HG03196 (cell line): ENCODE measurements around the gene OBP2A.
"Not testable (repeated sequence)": the region's sequence is repeated elsewhere in the genome, so short reads cannot be mapped to it uniquely, and the experiment has no call there.

ENCODE experiments used
- ATAC-seq: cut with Tn5 transposase; IDR thresholded peaks from one replicate; pipeline ENCODE4 v1.9.1; 2021; ENCODE audit not compliant: unreplicated experiment

OBP2A gene, protein sequence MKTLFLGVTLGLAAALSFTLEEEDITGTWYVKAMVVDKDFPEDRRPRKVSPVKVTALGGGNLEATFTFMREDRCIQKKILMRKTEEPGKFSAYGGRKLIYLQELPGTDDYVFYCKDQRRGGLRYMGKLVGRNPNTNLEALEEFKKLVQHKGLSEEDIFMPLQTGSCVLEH

GRCh38 chr9:135545646-135546176, at the start of gene OBP2A:
TSS of gene OBP2A (plus strand) at chr9:135546126. CDS start at chr9:135546181, 55 bp downstream.
- ATAC-seq, result not testable (repeated sequence)

DNA sequence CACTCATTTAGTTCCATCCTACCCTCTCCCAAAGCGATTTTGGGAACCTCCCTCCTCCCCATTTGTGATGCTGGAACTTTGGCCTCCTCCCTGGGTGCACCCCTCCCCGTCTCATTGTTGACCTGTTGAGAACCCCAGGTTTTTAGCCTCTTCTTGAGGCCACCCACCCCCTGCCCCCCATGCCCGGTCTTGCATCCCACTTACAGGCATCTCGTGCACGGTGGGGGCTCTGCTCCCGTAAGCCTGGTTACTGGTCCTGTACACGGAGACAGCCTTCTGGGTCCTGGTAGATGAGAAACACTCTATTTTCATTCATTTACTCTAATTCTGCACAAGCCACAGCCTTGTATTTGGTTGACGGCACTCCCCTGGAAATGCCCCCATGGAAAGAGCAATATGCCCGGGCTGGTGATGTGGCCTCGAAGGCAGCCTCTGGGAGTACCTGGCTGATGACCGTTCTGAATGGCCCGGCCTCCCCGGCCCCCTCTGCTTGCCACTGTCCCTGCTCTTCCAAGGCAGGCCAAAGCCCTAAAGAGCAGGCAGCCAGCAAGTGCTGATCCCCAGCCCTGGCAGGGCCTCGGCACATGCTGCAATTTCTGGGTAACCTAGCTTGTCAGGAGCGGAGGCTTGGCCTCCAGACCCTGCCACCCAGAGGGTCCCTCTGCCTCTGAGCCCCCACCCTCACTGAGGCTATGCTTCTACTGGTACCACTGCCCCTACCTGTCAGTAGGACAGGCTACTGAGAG, 47.4 kb upstream of the OBP2A start:
- no peak for ATAC-seq

DNA sequence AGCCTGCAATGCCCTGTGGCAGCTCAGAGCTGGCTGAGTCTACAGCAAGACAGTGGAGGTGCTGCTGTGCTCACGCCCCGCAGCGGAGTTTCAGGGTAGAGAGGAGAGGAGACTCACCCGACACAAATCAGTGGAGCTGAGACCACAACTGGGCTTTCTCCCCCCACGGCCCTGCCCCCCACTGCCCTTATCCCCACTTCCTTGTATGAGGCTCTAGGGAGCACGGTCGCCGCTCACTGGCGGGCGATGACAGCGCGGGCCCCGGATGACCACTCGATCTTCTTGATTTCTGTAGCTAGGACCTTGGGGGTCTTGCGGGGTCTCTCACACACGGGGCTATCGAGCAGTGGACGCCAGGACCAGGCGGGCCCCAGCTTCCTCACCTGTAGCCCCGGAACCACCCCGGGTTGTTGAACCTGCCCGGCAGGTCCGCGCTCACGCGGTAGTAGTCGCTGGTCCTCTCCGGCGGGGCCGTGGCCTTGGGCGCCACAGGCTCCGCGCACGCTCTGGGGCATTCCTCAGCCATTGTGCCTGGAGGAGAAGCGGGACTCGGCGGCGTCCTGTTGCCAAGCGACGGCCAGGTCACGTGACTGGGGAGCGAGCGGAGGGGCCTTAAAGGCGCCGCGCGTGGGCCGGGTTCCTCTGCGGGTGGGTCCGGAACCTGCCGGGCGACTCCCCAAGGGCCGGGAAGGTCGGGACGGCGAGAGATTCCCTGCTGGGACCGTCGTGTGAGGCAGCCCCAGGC, 46.4 kb upstream of the OBP2A start:
- ATAC-seq, result peak; percentile 49

- peak; percentile 2 for ATAC-seq
Measured at GRCh38 chr9:135500071-135500524, 45.8 kb upstream of the OBP2A start.

DNA sequence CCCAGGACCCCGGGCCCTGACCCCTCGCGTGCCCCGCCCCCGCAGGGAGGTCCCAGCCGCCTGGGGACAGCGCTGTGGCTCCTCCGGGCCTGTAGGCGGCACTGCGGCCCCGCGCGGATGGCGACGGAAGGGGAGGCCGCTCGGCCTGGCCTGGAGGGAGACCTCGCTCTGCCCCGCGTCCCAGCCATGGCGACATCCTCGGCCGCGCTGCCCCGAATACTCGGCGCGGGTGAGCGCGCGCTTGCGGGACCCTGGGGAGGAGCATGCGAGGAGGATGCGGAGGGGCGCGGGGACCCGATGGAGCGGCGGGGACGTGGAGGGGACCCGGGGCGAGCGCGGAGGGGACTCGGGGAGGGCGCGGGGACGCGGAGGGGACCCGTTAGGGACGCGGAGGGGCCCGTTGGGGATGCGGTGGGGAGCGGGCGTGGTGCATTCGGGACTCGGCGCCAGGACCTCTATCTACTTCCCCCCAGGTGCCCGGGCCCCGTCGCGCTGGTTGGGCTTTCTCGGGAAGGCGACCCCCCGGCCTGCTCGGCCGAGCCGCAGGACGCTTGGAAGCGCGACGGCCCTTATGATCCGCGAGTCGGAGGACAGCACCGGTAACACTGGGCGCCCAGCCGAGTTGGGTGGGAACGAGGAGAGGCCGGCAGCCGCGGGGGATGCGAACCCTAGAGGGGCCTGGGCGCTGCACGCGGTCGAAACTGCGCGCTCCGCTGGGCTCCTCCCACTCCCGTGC, 45.2 kb upstream of the OBP2A start, which contains the start of gene MRPS2:
Gene MRPS2 (plus strand): TSS at position 158 of the 736 bp plus-strand sequence. CDS start 29 bp downstream, at position 187.
- peak; percentile 83 for ATAC-seq

DNA sequence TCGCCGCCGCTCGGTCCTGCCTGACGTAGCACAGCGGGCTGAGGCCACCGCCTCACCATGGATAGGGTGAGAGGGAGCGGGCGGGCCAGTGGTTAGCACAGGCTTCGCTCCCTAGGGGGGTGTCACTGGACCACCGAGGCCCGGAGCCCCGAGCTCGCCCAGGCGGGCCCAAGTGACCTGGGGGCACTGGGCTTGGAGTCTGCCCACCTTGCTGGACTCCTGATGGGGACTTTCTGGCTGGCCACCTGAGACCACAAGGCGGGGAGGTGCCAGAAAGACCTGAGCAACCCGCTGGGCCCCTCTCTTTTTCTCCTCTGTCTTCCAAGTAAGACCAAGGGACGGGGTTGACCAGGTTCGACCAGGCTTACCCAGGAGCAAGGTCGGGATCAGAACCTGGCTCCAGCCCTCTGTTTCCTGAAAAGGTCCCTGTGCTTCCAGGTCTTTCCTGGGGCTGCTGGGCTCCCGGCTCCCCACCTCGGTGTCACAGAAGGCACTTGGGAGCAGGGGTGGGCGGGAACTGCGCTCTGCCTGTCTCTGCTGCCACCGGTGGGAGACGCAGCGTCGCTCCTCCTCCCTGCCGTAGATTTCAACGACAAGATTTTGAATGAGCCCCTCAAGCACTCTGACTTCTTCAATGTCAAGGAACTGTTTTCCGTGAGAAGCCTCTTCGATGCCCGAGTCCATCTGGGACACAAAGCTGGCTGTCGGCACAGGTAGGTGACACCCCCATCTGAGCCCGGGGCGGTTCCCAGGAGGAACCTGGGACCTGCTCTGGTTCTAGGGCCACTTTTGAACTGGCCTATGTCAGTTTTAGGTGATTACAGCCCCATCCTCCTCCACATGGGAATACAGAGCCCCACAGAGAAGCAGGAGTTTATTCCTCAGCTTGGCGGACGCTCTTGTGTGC, 44.4 kb upstream of the OBP2A start:
- ATAC-seq, result peak; percentile 29

GRCh38 chr9:135502168-135502872, 43.6 kb upstream of the OBP2A start:
- no peak for ATAC-seq

DNA sequence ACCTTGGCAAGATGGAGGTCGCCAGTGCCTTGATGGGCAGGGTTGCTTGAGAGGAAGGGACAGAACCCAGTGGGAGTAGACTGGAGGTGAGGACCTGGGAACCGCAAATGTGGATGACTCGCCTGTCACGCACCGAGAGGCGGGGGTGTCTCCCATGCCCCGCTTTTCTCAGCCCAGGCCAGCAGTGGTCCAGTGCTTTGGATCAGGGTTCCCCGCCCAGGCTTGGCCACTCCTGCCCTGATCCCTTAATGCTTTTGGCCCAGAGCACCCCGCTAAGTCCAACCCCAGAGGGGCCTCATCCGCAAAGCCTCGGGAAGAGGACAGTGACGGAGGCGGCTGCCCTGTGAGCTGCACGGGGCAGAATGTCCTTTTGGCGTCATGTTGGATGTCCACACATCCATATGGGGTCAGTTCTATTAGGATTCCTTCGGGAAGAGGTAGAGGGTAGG, 43.0 kb upstream of the OBP2A start:
- ATAC-seq, result no peak

- no peak for ATAC-seq
Measured at GRCh38 chr9:135503371-135504261, 42.3 kb upstream of the OBP2A start.

DNA sequence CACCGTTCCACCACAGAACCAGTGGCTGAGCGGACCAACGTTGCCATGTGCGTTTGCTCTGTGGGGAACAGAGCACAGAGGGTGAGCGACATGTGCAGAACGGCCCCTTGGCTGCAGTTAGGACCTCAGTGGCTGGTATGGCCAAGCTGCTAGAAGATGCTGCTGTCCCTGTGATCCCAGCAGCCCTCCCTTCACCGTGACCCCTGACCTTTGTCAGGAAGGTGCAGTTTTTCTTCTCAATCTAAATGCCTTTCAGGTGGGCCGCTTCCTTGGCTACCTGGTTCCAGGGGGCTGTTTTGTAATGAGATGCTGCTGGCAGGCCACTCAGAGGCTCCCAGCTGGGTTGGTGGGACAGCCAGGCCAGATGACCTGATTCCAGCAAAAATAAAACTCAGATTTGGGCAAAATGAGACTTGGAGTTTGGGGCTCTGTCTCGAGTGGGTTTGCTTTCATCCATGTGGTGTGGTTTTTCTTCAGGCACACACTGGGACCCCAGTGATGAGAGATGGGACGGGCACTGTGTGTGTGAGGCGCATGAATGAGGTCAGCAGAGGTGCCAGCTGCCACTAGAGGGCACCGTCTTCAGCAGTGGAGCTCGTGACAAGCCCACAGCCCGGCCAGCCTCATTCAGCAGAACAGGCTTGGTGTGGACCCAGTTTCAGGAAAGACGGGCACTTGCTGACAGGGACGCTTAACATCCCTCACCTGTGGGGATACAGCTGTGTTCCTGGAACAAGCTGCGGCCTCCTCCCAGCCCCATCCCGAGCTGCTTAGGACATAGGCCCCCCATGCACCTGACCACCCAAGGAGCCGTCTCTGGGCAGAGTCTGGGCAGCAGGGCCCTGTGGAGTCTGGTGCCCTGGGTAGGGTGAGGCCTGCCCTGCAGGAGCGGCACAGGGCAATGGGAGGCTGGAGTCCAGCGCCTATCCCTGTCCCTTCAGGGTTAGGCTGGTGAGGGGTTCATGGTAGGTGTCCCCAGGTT, 41.4 kb upstream of the OBP2A start:
- no peak for ATAC-seq

GRCh38 chr9:135505406-135506187, 40.3 kb upstream of the OBP2A start:
- no peak for ATAC-seq

GRCh38 chr9:135506327-135507103, 39.4 kb upstream of the OBP2A start:
- ATAC-seq, result no peak

GRCh38 chr9:135507104-135508035, 38.6 kb upstream of the OBP2A start:
- ATAC-seq, result no peak

DNA sequence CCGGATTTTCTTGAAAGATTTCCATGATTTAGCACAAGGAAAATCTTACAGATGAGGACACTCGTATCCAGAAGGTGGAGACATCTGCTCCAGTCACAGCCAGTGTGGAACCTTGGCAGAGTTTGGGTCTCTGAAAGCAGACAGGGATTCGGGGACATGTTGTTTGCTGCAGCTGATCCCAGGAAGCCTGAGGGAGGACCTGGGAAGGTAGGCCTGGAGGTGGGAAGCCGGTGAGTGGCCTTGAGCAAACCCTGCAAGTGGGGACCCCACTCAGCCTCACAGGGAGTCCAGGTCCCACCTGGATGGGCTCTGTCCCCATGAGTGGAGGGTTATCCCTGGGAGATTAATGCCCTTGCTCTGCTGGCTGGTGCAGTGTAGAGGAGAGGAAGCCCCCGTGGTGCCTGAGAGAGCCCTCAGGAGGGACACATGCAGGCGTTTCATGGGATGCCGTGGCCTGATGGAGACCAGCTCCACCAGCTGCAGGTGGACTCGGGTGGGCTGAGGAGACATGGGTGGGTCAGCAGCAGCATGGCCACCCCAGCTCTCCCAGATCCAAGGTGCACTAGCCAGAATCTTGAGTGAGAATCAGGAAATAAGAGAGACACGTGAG, 37.6 kb upstream of the OBP2A start:
- no peak for ATAC-seq
